ENCODE data around the gene MTA3. TPM values are rescaled to one million over a fixed set of nuclear protein-coding genes. Genes with fewer than 3 reads are reported as not detected.
"Not testable (repeated sequence)": the region's sequence is repeated elsewhere in the genome, so short reads cannot be mapped to it uniquely, and the experiment has no call there.

MTA3 gene
- polyA plus RNA-seq, 4 donors = 57.4 to 76.6 (median 72.0) TPM

- DNase-seq (ENCODE audit: low read depth in 4 of 4, low spot score in 3 of 4) = no peak
These were observed 1.6 kb upstream of the MTA3 start for GRCh38 chr2:42566837-42567321.

DNA sequence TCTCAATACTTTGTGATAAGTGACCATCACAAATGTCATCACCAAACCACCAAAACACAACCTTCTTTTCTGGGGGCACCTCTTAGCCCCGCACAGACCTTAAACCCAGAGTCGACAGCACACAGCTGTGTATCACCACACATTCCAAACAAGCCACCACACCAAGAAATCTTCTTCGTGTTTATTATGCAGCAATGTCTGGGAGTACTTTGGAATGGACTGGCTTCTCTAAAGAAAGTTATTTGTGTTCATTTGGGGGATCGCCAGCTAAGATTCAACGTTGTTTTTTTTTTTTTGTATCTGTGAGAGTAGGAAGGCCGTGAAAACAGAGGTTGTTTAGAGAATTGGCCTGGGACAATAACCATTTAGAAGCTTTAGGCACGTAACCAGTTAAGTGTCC is 1.1 kb upstream of the MTA3 start:
- DNase-seq (ENCODE audit: low read depth in 4 of 4, low spot score in 3 of 4) = no peak

GRCh38 chr2:42567806-42568400 is 529 bp upstream of the MTA3 start:
- DNase-seq (ENCODE audit: low read depth in 4 of 4, low spot score in 3 of 4) = no peak

GRCh38 chr2:42569116-42569711 is 782 bp downstream of the MTA3 start:
- no peak for DNase-seq (ENCODE audit: low read depth in 4 of 4, low spot score in 3 of 4)

GRCh38 chr2:42569883-42570282 is 1.5 kb downstream of the MTA3 start:
- DNase-seq (ENCODE audit: low read depth in 4 of 4, low spot score in 3 of 4) = no peak

- DNase-seq (ENCODE audit: low read depth in 4 of 4, low spot score in 3 of 4) = no peak
These were observed 4.1 kb downstream of the MTA3 start for GRCh38 chr2:42572297-42573081.

- no peak for DNase-seq (ENCODE audit: low read depth in 4 of 4, low spot score in 3 of 4)
These were observed 4.8 kb downstream of the MTA3 start for GRCh38 chr2:42573256-42573655.

GRCh38 chr2:42575458-42576064 is 7.1 kb downstream of the MTA3 start:
- no peak for DNase-seq (ENCODE audit: low read depth in 4 of 4, low spot score in 3 of 4)

DNA sequence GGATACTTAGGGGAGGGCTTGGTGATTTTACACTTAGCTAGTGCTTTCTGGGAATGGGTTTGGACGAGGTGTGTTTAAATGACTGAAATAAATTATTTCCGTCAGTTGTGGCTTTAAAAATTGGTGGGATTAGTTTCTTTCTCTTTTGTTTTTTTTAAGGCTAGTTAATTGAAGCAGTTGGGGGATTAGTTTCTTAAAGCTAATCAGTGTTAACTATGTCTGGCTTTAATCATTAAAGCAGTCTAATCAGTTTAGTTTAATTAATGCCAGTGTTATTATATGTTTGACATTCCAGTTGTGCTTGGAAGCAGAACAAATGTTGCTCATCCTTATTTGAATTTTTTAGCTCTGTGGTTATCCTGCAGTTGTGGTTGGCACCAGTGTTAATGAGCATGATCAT is 10.2 kb downstream of the MTA3 start:
- no peak for DNase-seq (ENCODE audit: low read depth in 4 of 4, low spot score in 3 of 4)

- no peak for DNase-seq (ENCODE audit: low read depth in 4 of 4, low spot score in 3 of 4)
These were observed 12.8 kb downstream of the MTA3 start for GRCh38 chr2:42581257-42581656.

GRCh38 chr2:42584628-42585027 is 16.2 kb downstream of the MTA3 start:
- DNase-seq (ENCODE audit: low read depth in 4 of 4, low spot score in 3 of 4) = not testable (repeated sequence)

DNA sequence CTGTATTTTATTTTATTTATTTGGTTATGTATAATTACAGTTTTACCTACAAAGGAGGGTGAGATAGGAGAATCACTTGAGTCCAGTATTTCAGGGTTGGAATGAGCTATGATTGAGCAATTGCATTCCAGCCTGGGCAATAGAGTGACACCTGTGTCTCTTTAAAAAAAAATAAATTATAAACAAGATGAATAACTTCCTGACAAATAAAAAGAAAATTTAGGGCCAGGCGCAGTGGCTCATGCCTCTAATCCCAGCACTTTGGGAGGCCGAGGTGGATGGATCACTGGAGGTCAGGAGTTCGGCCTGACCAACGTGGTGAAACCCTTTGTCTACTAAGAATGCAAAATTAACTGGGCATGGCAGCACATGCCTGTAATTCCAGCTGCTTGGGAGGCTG is 17.3 kb downstream of the MTA3 start:
- no peak for DNase-seq (ENCODE audit: low read depth in 4 of 4, low spot score in 3 of 4)

- DNase-seq (ENCODE audit: low read depth in 4 of 4, low spot score in 3 of 4) = no peak
These were observed 19.2 kb downstream of the MTA3 start for GRCh38 chr2:42587526-42588117.

- DNase-seq (ENCODE audit: low read depth in 4 of 4, low spot score in 3 of 4) = no peak
These were observed 19.7 kb downstream of the MTA3 start for GRCh38 chr2:42588121-42588520.

GRCh38 chr2:42590176-42590575 is 21.7 kb downstream of the MTA3 start:
- no peak for DNase-seq (ENCODE audit: low read depth in 4 of 4, low spot score in 3 of 4)

- DNase-seq (ENCODE audit: low read depth in 4 of 4, low spot score in 3 of 4) = no peak
These were observed 24.9 kb downstream of the MTA3 start for GRCh38 chr2:42593282-42593681.

DNA sequence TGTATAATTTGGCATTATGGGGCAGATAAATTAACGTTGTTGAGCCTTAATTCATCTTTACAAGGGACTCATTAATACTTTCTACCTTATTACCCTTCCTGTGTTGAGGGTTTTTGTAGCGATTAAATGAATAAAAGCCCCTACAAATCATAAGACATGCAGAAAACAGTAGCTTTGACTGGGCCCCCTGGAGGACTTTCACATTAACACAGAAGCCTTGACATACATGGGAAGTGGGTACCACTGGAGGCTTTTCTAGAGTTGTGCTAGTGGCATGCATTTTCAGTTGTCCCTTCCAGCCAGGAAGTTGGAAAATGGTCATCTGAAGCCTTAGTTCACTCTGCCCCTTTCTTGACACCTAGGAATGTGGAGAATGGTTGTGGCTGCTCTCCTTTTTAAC is 30.2 kb downstream of the MTA3 start:
- no peak for DNase-seq (ENCODE audit: low read depth in 4 of 4, low spot score in 3 of 4)

GRCh38 chr2:42601076-42601475 is 32.6 kb downstream of the MTA3 start:
- DNase-seq (ENCODE audit: low read depth in 4 of 4, low spot score in 3 of 4) = no peak

GRCh38 chr2:42602218-42602875 is 33.9 kb downstream of the MTA3 start:
- no peak for DNase-seq (ENCODE audit: low read depth in 4 of 4, low spot score in 3 of 4)

DNA sequence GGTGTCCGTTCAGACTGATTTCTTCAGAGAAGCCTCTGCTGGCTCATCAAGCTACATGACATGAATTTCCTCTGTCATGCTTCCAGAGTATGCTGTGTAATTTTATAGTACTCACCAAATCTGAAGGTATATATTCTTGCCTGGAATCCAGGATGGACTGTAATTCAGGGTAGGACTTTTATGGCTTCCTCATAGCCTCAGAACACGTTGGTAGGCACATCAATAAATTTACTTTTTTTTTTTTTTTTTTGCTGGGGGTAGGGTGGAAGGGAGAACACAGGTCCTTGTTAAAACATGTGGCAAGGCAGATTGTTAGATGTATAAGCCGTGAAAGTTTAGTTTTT is 34.4 kb downstream of the MTA3 start:
- no peak for DNase-seq (ENCODE audit: low read depth in 4 of 4, low spot score in 3 of 4)

Measured in right renal pelvis (tissue), 4 donors.